Smooth muscle cell (in vitro differentiated cells): ENCODE data around the gene EHD4. TPM values are rescaled to one million over a fixed set of nuclear protein-coding genes. Genes with fewer than 3 reads are reported as not detected.

Source experiments
- DNase-seq: peaks from one replicate; lab custom pipeline; 2025; ENCODE audit not compliant: unreplicated experiment; lab: John Stamatoyannopoulos, UW
- H2AFZ ChIP-seq: fragments of 200-600 bp; sonication (generic); 2 replicates; pipeline ENCODE4 v1.6.0; 2016; ENCODE audit warnings: antibody characterized with exemption, low read depth, mild to moderate bottlenecking
- H3F3A ChIP-seq: fragments of 200-600 bp; sonication (generic); 2 replicates; pipeline ENCODE4 v1.6.0; 2017; ENCODE audit warnings: antibody characterized with exemption, low read depth
- H3K27ac ChIP-seq: fragments of 200-600 bp; sonication (generic); 2 replicates; pipeline ENCODE4 v1.5.1; 2016; ENCODE audit warnings: low read depth, mild to moderate bottlenecking
- H3K27me3 ChIP-seq: fragments of 200-600 bp; sonication (generic); 2 replicates; pipeline ENCODE4 v1.6.1; 2016; ENCODE audit warnings: low read depth, mild to moderate bottlenecking
- H3K36me3 ChIP-seq: fragments of 200-600 bp; sonication (generic); 2 replicates; pipeline ENCODE4 v1.5.1; 2016; ENCODE audit warnings: low read depth
- H3K4me1 ChIP-seq: fragments of 200-600 bp; sonication (generic); 2 replicates; pipeline ENCODE4 v1.5.1; 2016; ENCODE audit warnings: low read depth
- H3K4me2 ChIP-seq: fragments of 200-600 bp; sonication (generic); 2 replicates; pipeline ENCODE4 v1.6.0; 2016; ENCODE audit warnings: mild to moderate bottlenecking
- H3K4me3 ChIP-seq: fragments of 200-600 bp; sonication (generic); 2 replicates; pipeline ENCODE4 v1.5.1; 2016; ENCODE audit warnings: mild to moderate bottlenecking
- H3K79me2 ChIP-seq: fragments of 200-600 bp; sonication (generic); 2 replicates; pipeline ENCODE4 v1.6.0; 2016; ENCODE audit warnings: low read depth, mild to moderate bottlenecking
- H3K9ac ChIP-seq: fragments of 200-600 bp; sonication (generic); 2 replicates; pipeline ENCODE4 v1.6.0; 2016; ENCODE audit warnings: low read depth
- H3K9me3 ChIP-seq: fragments of 200-600 bp; sonication (generic); replicated peaks from 2 replicates; pipeline ENCODE4 v1.5.1; 2016; ENCODE audit warnings: low read depth
- H4K20me1 ChIP-seq: fragments of 200-600 bp; sonication (generic); 2 replicates; pipeline ENCODE4 v1.6.0; 2016; ENCODE audit warnings: low read depth
- WGBS: methylation state at CpG from one replicate; pipeline ENCODE4 v1.1.7; 2016; ENCODE audit warnings: low lambda C conversion rate; 5-methylcytosine and 5-hydroxymethylcytosine counted together
- polyA plus RNA-seq: library from polyadenylated mRNA; unstranded; fragments of >200 nt; fragmentation: Nextera tagmentation; extraction: Ambion mirVana; gene quantifications from 2 replicates; pipeline ENCODE4 v1.2.1, GENCODE V29; 2016
- total RNA-seq: library from RNA; depleted of rRNA; stranded (reverse); fragments of >200 nt; gene quantifications from 2 replicates; pipeline ENCODE4 v1.2.3, GENCODE V29; 2014
- TF ChIP-seq, protein P1 (sequence below): fragments of 200-600 bp; sonication (generic); IDR thresholded peaks from 2 replicates; pipeline ENCODE4 v1.5.1; 2017; ENCODE audit warnings: borderline replicate concordance, mild to moderate bottlenecking, antibody characterized with exemption; ENCODE audit not compliant: insufficient read depth, poor library complexity, severe bottlenecking

EHD4 gene
- total and polyA plus RNA-seq, 2 experiments from 2014 or later: 11.5 to 15.8 TPM

DNA sequence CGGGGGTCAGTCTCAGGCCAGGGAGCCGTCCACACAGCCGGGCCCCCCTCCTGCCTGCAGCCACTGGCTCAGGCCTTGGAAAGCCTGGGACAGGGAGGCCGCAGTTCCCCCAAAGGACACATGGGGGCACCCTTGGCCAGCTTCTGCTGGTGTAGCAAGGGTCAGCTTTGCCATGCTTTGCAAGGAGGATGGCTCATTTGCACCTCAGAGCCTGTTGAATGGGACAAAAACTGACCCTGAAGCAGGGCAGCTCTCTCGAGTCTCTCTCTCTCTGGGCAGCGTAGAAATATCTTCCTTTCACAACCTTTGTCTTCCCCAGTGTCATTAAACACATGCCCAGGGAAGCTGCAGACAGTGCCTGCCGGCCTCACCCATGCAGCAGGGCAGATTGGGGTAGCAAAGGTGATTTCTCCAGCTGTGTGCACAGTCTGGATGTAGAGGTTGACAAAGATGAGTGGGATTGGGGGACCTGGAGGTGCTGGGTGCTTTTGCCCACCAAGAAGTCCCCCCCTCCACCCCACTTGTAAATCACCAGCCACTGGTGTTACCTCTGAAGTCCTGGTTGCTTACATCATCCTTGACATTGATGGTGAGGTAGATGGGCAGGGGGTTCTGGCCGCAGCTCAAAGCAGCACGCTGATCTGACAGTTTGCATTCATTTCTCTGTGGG, 17.4 kb upstream of the EHD4 start:
- Histone ChIP-seq H4K20me1 (no peaks in the 10 kb centered on the region), H2AFZ (no peak overlapping the region), H3K27me3 (no peaks in the 10 kb centered on the region), H3F3A (no peaks in the 10 kb centered on the region), H3K4me1 (no peaks in the 10 kb centered on the region), H3K4me3 (no peak overlapping the region), H3K9me3 (no peaks in the 10 kb centered on the region), H3K4me2 (no peak overlapping the region), H3K79me2 (no peaks in the 10 kb centered on the region), H3K27ac (no peak overlapping the region), H3K36me3 (no peaks in the 10 kb centered on the region), H3K9ac (no peak overlapping the region)
- peak; percentile 62 for DNase-seq
- TF ChIP-seq, protein P1, sequence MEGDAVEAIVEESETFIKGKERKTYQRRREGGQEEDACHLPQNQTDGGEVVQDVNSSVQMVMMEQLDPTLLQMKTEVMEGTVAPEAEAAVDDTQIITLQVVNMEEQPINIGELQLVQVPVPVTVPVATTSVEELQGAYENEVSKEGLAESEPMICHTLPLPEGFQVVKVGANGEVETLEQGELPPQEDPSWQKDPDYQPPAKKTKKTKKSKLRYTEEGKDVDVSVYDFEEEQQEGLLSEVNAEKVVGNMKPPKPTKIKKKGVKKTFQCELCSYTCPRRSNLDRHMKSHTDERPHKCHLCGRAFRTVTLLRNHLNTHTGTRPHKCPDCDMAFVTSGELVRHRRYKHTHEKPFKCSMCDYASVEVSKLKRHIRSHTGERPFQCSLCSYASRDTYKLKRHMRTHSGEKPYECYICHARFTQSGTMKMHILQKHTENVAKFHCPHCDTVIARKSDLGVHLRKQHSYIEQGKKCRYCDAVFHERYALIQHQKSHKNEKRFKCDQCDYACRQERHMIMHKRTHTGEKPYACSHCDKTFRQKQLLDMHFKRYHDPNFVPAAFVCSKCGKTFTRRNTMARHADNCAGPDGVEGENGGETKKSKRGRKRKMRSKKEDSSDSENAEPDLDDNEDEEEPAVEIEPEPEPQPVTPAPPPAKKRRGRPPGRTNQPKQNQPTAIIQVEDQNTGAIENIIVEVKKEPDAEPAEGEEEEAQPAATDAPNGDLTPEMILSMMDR: peak; percentile 98
- WGBS: 28% methylated on average over 9 of the region's 9 CpGs

DNA sequence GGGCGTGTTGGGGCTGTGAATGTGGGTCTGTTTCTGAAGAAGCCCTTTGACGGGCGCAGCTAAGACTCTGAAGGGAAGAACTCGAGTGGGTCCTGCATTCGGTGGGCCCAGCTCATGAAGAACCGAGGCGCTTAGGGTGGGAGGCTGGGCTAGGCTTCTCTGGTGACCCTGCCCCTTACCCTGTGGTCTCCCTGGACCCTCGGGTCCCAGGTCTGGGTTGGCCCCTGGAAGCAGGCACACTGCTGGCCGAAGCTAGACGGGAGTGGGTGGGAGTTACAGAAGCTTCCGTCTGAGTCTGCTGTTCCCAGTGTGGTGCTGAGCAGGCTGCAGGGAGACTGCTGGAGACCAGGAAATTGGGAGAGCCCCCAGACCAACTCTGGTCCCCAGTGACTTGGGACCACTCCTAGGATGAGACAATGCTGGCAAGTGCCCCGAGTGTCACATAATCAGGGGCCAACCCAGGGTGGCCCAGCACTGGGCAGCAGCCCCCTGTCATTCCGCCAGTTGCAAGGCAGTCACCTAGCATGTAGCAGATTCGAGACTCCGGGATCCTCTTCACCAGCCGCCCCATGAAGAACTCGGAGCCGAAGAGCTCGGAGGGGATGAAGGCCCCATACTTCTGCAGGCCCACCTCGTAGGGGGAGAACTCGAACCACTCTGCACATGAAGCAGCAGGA, 16.7 kb upstream of the EHD4 start:
- TF ChIP-seq, protein P1: no peak
- DNase-seq: no peak
- Histone ChIP-seq H4K20me1 (no peaks in the 10 kb centered on the region), H3K4me3 (no peak overlapping the region), H3K79me2 (no peaks in the 10 kb centered on the region), H3K4me1 (no peaks in the 10 kb centered on the region), H3K27ac (no peak overlapping the region), H3F3A (no peaks in the 10 kb centered on the region), H3K4me2 (no peak overlapping the region), H2AFZ (no peak overlapping the region), H3K36me3 (no peaks in the 10 kb centered on the region), H3K9me3 (no peaks in the 10 kb centered on the region), H3K9ac (no peak overlapping the region), H3K27me3 (no peaks in the 10 kb centered on the region)
- WGBS: 63% methylated on average over 21 of the region's 21 CpGs

DNA sequence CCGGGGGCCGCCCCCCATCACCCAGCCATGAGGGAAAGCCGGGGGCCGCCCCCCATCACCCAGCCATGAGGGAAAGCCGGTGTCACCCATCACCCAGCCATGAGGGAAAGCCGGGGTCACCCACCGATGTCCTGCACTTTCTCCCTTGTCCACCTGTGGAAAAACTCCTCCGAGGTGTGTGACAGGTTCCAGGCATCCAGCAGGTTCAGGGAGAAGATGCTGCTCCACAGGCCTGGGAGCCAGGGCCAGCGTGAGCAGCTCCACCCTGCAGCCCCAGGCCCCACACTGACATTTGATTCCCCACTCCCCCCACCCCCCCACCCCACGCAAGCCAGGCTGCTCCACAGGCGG, 15.5 kb upstream of the EHD4 start:
- Histone ChIP-seq H3K79me2 (no peaks in the 10 kb centered on the region), H3K9me3 (no peaks in the 10 kb centered on the region), H3K4me3 (no peak overlapping the region), H3K36me3 (no peaks in the 10 kb centered on the region), H2AFZ (no peak overlapping the region), H3K27me3 (no peaks in the 10 kb centered on the region), H3K27ac (no peak overlapping the region), H4K20me1 (no peaks in the 10 kb centered on the region), H3F3A (no peaks in the 10 kb centered on the region), H3K9ac (no peak overlapping the region), H3K4me1 (no peaks in the 10 kb centered on the region), H3K4me2 (no peak overlapping the region)
- TF ChIP-seq, protein P1: no peak
- 86% methylated on average over 8 of the region's 11 CpGs for WGBS
- DNase-seq: no peak
